ENCODE results near the gene RGL2. TPM values are rescaled to one million over a fixed set of nuclear protein-coding genes. Genes with fewer than 3 reads are reported as not detected.

The RGL2 gene
- polyA plus RNA-seq, 1 experiment: 21.9 TPM

DNA sequence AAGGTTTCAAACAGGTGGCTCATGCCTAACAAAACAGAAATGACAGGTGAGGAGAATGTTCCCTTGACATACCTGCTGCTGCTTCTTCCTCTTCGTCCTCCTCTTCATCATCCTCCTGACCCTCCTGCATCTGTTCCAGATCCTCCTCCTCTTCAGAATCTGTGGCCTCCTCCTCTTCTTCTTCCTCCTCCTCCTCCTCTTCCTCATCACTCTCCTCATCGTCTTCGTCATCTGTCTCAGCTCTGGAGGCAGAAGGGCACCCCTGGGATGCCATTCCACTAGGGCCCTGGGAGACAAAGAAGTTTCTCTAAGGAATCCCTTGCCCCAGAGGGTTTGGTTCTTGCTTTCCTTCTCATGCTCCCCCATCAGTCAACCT is 21.2 kb upstream of the RGL2 start:
- TF ChIP-seq, protein P1, sequence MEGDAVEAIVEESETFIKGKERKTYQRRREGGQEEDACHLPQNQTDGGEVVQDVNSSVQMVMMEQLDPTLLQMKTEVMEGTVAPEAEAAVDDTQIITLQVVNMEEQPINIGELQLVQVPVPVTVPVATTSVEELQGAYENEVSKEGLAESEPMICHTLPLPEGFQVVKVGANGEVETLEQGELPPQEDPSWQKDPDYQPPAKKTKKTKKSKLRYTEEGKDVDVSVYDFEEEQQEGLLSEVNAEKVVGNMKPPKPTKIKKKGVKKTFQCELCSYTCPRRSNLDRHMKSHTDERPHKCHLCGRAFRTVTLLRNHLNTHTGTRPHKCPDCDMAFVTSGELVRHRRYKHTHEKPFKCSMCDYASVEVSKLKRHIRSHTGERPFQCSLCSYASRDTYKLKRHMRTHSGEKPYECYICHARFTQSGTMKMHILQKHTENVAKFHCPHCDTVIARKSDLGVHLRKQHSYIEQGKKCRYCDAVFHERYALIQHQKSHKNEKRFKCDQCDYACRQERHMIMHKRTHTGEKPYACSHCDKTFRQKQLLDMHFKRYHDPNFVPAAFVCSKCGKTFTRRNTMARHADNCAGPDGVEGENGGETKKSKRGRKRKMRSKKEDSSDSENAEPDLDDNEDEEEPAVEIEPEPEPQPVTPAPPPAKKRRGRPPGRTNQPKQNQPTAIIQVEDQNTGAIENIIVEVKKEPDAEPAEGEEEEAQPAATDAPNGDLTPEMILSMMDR (IDR thresholded peaks at IDR 0.05; ENCODE audit: low read depth, low read length): no peak
- Histone ChIP-seq H3K4me3 (ENCODE audit: low read depth, low read length) (peak overlapping the region; percentile 78), H3K9me3 (ENCODE audit: control insufficient read depth, insufficient read depth, low read length) (no peaks in the 10 kb centered on the region; the same call in 1 of the 2 replicates), H3K27me3 (ENCODE audit: control insufficient read depth, insufficient read depth, low read length) (no peaks in the 10 kb centered on the region), H3K27ac (ENCODE audit: low read depth, low read length) (peak overlapping the region; percentile 99)
- no peak for DNase-seq (ENCODE audit: low read depth, low spot score)
- POLR2A ChIA-PET: interaction anchor here (0.7 to 1.2 kb wide), 4 partner anchors 8 to 348 kb away, joined by 3 to 5 read pairs (median 4); partner anchors contain the start of gene RGL2
- CTCF ChIA-PET: interaction anchor here (1.0 kb wide), 1 partner anchor 26 kb away, joined by 6 read pairs; no protein-coding TSS in a partner anchor

GRCh38 chr6:33318426-33319073 is 19.8 kb upstream of the RGL2 start:
- CTCF ChIA-PET: interaction anchor here (1.2 to 2.6 kb wide), 3 partner anchors 71 to 107 kb away, joined by 3 to 13 read pairs (median 4); no protein-coding TSS in a partner anchor
- Histone ChIP-seq H3K27ac (ENCODE audit: low read depth, low read length) (peak overlapping the region; percentile 72), H3K9me3 (ENCODE audit: control insufficient read depth, insufficient read depth, low read length) (peaks cover 3% of the 10 kb centered on the region; the same call in 1 of the 2 replicates), H3K4me3 (ENCODE audit: low read depth, low read length) (peak overlapping the region; percentile 78), H3K27me3 (ENCODE audit: control insufficient read depth, insufficient read depth, low read length) (no peaks in the 10 kb centered on the region)
- TF ChIP-seq, protein P1 (IDR thresholded peaks at IDR 0.05; ENCODE audit: low read depth, low read length): no peak
- POLR2A ChIA-PET: interaction anchor here (0.7 to 2.0 kb wide), 10 partner anchors 19 to 521 kb away, joined by 3 to 17 read pairs (median 6); partner anchors contain the start of genes B3GALT4, CUTA, RGL2 and RPS18
- DNase-seq (ENCODE audit: low read depth, low spot score): no peak

GRCh38 chr6:33317669-33318425 is 19.1 kb upstream of the RGL2 start, which contains the start of gene ZBTB22:
Gene ZBTB22, minus strand, starts transcription at chr6:33317744. Its CDS starts 828 bp downstream, at chr6:33316916.
- peak; percentile 98 for DNase-seq (ENCODE audit: low read depth, low spot score)
- ChIA-PET POLR2A (interaction anchor here (0.6 to 2.0 kb wide), 19 partner anchors 19 to 1122 kb away, joined by 3 to 17 read pairs (median 3); partner anchors contain the start of genes B3GALT4, CUTA, PFDN6 and RGL2), CTCF (interaction anchor here (0.7 to 2.6 kb wide), 6 partner anchors 8 to 432 kb away, joined by 3 to 13 read pairs (median 6); partner anchors contain the start of gene RGL2)
- Histone ChIP-seq H3K27ac (ENCODE audit: low read depth, low read length) (peak within 1 kb of the TSS; percentile 72), H3K9me3 (ENCODE audit: control insufficient read depth, insufficient read depth, low read length) (peaks cover 4% of the 10 kb centered on the region; the same call in 1 of the 2 replicates), H3K4me3 (ENCODE audit: low read depth, low read length) (peak within 1 kb of the TSS; percentile 78), H3K27me3 (ENCODE audit: control insufficient read depth, insufficient read depth, low read length) (no peaks in the 10 kb centered on the region)
- TF ChIP-seq, protein P1 (IDR thresholded peaks at IDR 0.05; ENCODE audit: low read depth, low read length): no peak

GRCh38 chr6:33317419-33317668 is 18.6 kb upstream of the RGL2 start:
- TF ChIP-seq, protein P1 (IDR thresholded peaks at IDR 0.05; ENCODE audit: low read depth, low read length): no peak
- H3K4me3 ChIP-seq (ENCODE audit: low read depth, low read length): peak overlapping the region; percentile 78
- ChIA-PET POLR2A (interaction anchor here (0.7 to 2.0 kb wide), 11 partner anchors 18 to 1122 kb away, joined by 3 to 12 read pairs (median 3); partner anchors contain the start of genes B3GALT4, PFDN6, RGL2 and RPS18), CTCF (interaction anchor here (0.9 to 2.6 kb wide), 5 partner anchors 8 to 73 kb away, joined by 3 to 13 read pairs (median 7); partner anchors contain the start of gene RGL2)
- DNase-seq (ENCODE audit: low read depth, low spot score): no peak
- H3K27me3 ChIP-seq (ENCODE audit: control insufficient read depth, insufficient read depth, low read length): no peaks in the 10 kb centered on the region
- H3K27ac ChIP-seq (ENCODE audit: low read depth, low read length): no peak overlapping the region
- peaks cover 4% of the 10 kb centered on the region; the same call in 1 of the 2 replicates for H3K9me3 ChIP-seq (ENCODE audit: control insufficient read depth, insufficient read depth, low read length)

All from AG04450 (cell line).